Tongue (tissue), 2 donors: ENCODE measurements around the gene BIRC3. TPM values are rescaled to one million over a fixed set of nuclear protein-coding genes. Genes with fewer than 3 reads are reported as not detected.

Experiments used
- DNase-seq: peaks from one replicate; pipeline ENCODE4 v3.0.0-alpha.2; 2015
- total RNA-seq: library from RNA; depleted of rRNA; stranded (reverse); fragments of >200 nt; gene quantifications from one replicate; pipeline ENCODE4 v1.2.3, GENCODE V29; 2014

Gene BIRC3
- total RNA-seq = 4.9 TPM

DNA sequence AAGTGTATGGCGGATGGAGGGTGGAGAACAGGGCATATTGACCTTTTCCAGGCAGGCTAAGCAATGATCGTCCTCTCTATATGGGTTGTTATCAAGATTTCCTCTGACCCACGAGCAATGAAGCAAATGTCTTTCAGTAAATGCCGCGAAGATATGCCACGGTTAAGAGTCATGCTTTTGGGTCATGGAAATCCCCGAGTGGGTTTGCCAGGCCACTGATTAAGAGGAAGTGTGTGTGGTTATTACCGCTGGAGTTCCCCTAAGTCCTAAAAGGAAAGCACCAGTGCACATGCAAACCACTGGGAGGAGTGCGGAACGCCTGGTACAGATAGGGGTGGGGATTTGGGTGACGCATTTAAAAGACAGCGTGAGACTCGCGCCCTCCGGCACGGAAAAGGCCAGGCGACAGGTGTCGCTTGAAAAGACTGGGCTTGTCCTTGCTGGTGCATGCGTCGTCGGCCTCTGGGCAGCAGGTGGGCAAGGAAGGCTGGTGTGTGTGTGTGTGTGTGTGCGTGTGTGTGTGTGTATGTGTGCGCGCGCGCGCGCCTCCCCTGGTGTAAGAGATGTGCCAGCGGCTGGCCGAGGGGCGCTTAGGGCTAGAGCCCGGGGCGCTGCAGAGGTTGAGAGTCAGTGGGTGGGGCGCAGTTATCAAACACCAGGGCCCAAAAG lies at the start of gene BIRC3:
BIRC3 (plus strand) TSS at position 386 of the 669 bp plus-strand sequence. CDS start 7,026 bp downstream, outside the sequence.
- DNase-seq = peak; percentile 86

- no peak for DNase-seq
Observed at GRCh38 chr11:102267609-102268008, 49.7 kb upstream of the BIRC3 start.

- peak; percentile 93 for DNase-seq
Observed at GRCh38 chr11:102268083-102268984, 49.0 kb upstream of the BIRC3 start.

- no peak for DNase-seq
Observed at GRCh38 chr11:102268985-102269470, 48.3 kb upstream of the BIRC3 start.

- peak; percentile 32 for DNase-seq
Observed at GRCh38 chr11:102269927-102270326, 47.4 kb upstream of the BIRC3 start.

GRCh38 chr11:102272047-102272824 lies 45.0 kb upstream of the BIRC3 start:
- DNase-seq = no peak

DNA sequence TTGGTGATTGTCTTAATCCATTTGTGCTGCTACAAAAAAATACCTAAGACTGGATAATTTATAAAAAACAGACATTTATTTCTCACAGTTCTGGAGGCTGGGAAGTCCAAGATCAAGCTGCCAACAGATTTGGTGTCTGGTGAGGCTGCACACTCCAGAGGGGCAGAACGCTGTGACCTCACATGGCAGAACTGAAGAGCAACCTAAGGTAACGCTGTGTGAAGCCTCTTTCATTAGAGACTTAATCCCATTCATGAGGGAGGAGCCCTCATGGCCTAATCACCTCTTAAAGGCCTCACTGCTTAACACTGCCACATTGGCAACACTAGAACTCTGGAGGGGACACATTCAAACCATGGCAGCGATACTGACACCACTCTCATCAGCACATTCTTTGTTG lies 42.7 kb upstream of the BIRC3 start:
- DNase-seq = no peak

DNA sequence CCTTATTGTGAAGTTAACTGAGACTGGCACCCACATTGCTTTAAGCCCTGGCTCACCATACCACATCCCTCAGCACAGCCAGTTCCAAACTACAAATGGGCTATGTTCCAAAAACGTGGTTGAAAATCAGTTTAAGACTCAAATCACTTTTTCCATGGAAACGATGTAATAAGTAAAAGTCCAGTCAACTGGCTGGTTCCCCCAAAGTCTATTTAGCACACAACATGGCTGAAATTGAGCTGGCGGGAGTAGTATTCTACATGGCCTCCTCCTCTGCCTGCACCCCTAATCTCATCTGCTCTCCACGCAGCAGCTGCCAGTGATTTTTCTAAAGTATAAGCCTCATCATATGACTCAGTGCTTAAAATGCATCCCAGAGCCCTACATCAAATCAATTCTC lies 40.9 kb upstream of the BIRC3 start:
- DNase-seq = peak; percentile 68

DNA sequence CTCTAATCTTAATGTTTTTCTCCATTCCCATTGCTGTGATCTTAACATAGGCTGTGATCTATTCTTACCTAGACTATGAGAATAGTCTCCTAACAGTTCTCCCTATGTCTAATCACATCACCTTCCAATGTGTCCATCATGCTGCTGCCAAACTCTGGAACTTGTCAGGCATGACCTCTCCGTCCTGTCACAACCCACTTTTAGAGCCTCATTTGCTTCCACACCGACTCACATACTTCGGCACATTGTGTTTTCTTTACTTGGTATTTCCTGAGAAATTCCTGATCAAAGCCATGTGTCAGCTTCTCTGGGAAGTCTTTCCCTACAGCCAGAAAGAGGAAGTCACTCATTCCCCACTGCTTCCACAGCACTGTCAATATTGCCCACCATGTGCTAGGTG lies 40.5 kb upstream of the BIRC3 start:
- no peak for DNase-seq

GRCh38 chr11:102279641-102280170 lies 37.6 kb upstream of the BIRC3 start:
- DNase-seq = peak; percentile 85

GRCh38 chr11:102280245-102280833 lies 36.9 kb upstream of the BIRC3 start:
- DNase-seq = no peak

DNA sequence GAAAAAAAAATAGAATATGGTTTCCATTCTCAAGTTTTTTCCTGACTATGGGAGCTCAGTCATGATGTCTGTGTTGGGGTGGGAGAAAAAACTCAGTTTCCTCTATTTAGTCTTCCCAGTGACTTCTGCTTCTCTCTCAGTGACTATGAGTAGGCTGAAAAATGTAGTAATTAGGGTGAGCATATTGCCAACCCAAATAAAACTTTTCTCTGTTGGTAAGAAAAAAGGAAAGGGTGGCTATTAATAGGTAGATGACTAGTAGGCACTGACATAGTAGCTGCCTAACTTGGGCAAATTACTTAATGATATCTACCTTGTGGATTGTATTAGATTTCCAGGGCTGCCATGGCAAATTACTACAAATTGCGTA lies 34.2 kb upstream of the BIRC3 start:
- no peak for DNase-seq

GRCh38 chr11:102284008-102284407 lies 33.3 kb upstream of the BIRC3 start:
- no peak for DNase-seq

DNA sequence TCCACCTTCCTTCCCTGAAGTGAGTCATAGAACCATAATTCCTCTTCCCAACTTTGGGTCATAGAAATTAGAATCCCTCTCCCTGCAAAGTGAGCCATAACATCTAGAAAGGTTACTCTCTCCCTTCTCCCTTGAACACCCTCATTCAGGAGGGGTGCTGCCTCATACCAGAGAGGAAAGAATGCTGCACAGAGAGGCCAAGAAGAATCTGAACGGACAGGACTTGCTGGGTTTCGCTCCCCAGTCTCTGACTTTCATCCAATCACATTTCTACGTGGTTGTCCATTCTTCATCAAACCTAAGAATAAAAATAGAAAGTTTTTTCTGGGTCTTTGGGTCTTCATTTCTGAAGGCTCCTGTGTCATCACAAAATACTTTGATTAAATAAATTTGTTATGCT lies 31.0 kb upstream of the BIRC3 start:
- DNase-seq = no peak

DNA sequence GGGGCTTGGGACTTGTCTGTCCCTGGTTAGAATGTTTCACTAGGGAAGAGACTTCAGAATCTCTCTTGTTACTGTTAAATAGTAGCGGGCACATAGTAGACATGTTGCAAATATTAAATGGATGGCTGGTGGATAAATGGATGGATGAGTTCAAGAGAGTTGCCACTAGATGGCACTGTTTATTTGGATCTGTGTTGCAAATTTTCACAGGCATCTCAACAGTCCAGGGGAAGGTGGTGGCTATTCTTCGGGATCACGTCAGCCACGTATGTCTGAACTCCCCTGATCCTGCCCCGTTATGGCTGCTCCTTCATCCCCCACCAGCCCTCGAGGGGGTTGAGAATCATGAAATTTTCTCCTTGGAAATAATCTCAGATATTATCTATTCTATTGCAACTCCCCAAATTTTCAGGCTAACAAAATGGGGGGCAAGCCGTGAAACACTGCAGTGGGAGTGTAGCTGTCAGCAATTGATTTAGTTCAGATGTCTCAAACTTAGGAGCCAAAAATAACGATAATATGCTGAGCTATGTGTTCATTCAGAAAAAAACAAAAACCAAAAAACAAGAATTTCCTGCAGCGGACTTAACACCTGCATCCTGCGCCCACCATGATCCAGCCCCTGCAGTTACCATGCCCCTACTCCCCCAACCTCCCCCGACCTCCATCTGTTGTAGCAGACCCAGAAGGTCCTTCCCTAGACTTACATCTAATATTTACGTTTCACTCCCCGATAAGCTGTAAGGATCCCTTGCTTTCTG lies 29.1 kb upstream of the BIRC3 start:
- peak; percentile 84 for DNase-seq

DNA sequence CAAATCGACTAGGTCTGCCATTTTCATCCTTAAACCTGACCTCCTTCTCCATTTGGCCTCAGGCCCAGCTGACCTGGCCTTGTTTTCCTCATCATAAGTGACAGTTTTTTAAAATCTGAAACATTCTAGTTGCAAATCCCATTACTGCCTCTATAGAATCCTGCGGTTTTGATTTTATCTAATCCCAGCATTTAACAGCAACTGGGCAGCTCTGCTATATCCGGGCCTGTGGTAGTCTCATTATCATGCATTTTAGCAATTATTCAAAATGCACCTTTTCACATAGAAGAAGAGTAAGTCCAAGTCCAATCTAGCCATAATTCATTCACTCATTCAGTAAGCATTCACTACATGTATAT lies 28.6 kb upstream of the BIRC3 start:
- no peak for DNase-seq

GRCh38 chr11:102289592-102289991 lies 27.7 kb upstream of the BIRC3 start:
- no peak for DNase-seq

DNA sequence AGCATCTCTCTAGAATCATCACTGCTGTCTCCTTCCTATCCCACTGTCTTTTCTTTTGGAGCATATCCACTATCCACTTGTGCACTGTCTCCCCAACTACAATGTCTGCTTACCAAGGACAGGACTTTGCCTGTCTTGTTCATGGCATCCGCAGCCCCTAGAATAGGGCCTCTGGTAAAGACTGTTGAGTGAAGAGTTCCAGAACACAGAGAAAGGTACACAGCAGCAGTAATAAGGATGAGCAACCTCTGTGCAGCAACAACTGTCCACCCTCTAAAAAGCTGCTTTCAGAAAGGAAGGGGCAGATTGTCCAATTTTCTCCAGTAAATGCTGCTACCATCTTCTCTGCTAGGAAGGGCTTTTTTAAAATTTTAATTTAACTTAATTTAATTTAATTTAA lies 25.5 kb upstream of the BIRC3 start:
- DNase-seq = no peak

DNA sequence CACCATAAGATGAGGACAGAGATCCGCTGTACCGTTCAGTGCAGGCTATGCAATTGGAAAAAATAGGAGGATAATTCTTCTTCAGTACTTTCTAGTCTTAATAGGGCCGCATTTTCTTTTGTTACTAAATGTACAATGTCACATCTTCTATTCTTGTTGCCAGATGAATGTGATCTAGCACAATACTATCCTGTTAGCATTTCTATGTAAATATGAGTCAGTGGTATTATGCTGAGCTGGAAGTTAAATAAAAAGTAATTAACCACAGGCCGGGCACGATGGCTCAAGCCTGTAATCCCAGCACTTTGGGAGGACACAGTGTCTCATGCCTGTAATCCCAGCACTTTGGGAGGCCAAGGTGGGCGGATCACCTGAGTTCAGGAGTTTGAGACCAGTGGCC lies 24.4 kb upstream of the BIRC3 start:
- DNase-seq = no peak

DNA sequence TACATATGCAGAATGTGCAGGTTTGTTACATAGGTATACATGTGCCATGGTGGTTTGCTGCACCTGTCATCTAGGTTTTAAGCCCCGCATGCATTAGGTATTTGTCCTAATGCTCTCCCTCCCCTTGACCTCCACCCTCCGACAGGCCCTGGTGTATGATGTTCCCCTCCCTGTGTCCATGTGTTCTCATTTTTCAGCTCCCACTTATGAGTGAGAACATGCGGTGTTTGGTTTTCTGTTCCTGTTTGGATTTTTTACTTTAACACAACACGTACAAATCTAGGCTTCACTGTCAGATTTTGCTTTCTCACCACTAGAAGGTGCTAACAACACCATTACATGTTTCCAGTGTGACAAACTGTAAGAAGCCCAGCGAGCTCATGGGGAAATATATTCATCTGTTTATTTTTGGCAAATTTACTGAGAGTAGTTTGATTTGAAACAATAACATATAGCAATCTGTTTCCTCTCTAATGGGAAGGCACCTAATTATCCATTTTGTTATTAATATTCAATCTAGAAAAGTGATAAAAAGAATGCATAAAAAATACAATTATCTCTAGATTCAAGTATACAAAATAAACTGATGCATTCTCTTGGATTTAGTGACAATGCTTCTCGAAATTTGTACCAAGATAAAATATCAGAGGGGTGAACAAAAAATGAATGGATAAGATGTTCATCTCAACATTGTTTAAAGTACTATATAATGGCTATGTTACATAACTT lies 23.2 kb upstream of the BIRC3 start:
- peak; percentile 55 for DNase-seq

DNA sequence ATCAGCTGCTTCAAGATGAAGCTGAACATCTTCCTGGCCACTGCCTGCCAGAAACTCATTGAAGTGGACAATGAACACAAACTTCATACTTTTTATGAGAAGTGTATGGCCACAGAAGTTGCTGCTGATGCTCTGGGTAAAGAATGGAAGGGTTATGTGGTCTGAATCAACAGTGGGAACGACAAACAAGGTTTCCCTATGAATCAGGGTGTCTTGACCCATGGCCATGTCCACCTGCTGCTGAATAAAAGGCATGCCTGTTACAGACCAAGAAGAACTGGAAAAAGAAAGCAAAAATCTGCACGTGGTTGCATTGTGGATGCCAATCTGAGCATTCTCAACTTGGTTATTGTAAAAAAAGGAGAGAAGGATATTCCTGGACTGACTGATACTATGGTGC lies 22.2 kb upstream of the BIRC3 start:
- DNase-seq = no peak
